ENCODE measurements around the gene GRP.
"Not testable (repeated sequence)": the region's sequence is repeated elsewhere in the genome, so short reads cannot be mapped to it uniquely, and the experiment has no call there.

The GRP gene

DNA sequence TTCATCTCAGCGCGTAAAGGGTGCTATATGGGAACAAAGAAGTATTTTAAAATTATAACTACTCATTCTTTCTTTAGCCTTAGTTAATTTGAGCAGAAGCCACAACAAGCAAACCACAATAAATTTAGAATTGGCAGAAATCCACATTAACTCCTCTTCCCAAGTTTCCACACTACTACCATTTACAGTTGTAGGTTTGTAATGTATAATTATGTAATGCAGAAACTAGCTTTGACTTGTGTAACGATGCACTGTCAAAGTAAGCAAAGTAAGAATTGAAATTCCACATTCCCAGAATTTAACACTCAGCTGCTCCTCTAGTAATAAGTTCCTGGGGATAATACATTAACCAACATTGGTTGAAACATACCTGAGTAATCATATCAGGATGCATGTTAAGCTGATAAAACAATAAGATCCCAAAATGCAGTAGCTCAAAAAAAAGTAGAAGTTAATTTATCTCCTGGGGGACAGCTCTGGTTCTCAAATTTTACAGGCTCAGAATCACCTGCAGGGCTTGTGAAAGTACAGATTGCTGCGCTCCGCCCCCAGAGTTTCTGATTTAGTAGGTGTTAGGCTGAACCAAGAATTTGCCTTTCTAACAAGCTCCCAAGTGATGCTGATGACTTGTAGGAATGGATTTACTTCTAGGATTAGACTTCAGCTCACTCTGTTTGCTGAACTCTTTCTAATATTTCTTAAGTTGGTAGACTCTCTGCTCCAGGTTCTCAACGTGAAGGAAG is 9.9 kb downstream of the GRP start:
- no peak for DNase-seq

DNA sequence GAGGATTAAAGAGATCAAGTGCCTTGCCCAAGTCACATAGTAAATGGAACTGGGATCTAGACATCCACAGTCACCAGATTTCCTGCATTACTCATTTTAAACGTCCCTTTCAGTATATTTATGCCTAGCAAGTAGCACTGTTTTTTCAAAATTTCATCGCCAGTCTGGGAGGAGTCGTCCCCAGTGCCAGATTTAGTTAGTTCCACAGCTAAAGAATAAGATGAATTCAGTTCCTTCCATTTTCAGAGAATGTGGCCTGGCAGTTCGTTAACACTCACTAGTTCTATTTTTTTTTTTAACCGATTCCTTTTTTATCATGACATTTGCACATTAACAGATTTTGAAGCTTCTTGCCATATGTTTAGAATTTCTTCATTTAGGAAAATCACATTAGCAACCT is 11.2 kb downstream of the GRP start:
- DNase-seq: no peak

- DNase-seq: no peak
Measured at GRCh38 chr18:59231877-59232276, 11.9 kb downstream of the GRP start.

GRCh38 chr18:59232309-59233016 is 12.5 kb downstream of the GRP start:
- DNase-seq: no peak

DNA sequence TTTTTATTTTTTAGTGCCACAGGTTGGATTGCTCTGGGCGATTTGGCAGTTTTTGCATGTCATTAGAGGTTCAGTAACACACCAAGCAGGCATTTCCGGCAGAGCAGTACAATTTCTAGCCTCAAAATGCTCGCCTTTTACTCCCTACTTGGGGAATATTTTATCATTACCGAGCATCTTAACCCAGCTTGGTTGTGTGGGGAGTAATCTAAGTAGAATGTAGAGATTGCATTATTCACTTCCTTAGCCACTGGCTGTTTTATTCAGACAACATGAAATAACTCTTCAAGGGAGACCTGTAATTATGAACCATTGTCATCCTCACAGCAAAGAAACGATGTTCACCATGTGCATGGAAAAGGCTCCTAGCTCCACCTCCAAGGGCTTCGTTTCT is 13.1 kb downstream of the GRP start:
- DNase-seq: no peak

DNA sequence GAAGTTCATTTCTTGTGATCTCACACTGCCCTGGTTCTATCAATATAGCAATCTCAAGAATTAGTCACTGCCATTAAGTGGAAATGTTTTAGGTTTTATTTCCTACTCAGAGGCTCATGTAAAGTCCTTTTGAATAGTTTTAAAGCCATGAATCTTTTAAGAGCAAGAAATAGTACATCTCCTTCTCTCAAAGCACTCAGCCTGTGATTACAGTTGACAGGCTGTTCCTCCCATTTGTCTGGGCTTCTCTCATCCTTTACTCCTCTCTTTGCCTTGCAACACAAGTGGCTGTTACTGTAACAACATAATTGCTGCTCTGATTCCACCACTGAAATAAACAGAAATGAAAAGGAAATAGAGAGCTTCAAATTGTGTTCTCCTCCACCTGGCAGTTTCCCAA is 18.4 kb downstream of the GRP start:
- no peak for DNase-seq

- DNase-seq: no peak
Measured at GRCh38 chr18:59239642-59240041, 19.7 kb downstream of the GRP start.

DNA sequence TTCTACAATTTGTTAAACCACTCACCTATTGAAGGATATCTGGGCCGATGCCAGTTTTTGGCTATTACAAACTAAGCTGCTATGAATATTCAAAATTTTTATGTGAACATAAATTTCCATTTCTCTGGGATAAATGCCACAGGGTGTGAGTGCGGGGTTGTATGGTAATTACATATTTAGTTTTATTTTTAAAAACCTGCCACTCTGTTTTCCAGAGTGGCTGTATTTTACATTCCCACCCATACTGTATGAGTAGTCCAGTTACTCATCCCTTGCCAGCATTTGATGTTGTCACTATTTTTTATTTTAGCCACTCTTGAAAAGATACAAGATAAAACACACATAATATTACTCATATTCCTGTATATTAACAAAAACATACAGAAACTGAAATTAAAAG is 22.9 kb downstream of the GRP start:
- no peak for DNase-seq

DNA sequence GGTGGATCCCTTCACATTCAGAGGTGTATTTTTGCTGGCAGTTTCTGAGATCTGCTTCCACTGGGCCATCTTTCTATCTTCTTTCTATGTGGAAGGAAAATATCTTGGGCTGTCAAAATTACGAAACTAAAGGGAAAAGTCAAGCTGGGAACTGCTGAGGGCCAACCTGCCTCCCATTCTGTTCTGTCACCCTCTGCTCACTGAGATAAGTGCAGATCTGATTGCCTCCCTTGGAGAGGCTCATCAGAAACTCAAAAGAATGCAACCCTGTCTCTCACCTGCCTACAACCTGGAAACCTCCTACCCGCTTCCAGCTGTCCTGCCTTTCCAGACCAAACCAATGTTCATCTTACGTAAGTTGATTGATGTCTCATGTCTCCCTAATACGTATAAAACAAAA is 26.8 kb downstream of the GRP start:
- no peak for DNase-seq

GRCh38 chr18:59249199-59249774 is 29.3 kb downstream of the GRP start:
- DNase-seq: no peak

GRCh38 chr18:59255491-59255890 is 35.5 kb downstream of the GRP start:
- not testable (repeated sequence) for DNase-seq

DNA sequence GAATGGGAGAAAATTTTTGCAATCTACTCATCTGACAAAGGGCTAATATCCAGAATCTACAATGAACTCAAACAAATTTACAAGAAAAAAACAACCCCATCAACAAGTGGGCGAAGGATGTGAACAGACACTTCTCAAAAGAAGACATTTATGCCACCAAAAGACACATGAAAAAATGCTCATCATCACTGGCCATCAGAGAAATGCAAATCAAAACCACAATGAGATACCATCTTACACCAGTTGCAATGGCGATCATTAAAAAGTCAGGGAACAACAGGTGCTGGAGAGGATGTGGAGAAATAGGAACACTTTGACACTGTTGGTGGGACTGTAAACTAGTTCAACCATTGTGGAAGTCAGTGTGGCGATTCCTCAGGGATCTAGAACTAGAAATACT is 41.9 kb downstream of the GRP start:
- DNase-seq: not testable (repeated sequence)

DNA sequence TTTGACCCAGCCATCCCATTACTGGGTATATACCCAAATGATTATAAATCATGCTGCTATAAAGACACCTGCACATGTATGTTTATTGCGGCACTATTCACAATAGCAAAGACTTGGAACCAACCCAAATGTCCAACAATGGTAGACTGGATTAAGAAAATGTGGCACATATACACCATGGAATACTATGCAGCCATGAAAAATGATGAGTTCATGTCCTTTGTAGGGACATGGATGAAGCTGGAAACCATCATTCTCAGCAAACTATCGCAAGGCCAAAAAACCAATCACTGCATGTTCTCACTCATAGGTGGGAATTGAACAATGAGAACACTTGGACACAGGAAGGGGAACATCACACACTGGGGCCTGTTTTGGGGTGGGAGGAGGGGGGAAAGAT is 42.3 kb downstream of the GRP start:
- not testable (repeated sequence) for DNase-seq

DNA sequence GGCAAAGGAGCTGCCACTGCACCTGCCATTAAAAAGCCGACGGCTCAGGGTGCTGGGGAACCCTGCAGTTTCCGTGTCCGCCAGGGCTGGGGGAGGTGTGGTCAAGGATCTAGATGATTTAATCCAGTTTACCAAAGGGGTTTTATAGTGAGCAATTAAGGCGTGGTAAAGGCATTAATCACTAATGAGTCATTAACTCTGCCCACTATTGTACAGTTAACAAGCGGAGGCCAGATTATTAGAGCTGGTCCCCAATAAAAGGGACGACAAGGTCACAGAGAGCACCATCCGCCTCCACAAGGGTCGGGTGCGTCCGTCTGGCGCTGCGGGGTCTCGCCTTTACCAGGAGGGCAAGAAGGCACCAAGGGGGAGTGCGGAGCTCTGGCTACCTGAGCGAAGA is 43.7 kb downstream of the GRP start:
- no peak for DNase-seq

- no peak for DNase-seq
Measured at GRCh38 chr18:59264121-59264571, 44.2 kb downstream of the GRP start.

GRCh38 chr18:59264651-59265245 is 44.8 kb downstream of the GRP start:
- DNase-seq: no peak

DNA sequence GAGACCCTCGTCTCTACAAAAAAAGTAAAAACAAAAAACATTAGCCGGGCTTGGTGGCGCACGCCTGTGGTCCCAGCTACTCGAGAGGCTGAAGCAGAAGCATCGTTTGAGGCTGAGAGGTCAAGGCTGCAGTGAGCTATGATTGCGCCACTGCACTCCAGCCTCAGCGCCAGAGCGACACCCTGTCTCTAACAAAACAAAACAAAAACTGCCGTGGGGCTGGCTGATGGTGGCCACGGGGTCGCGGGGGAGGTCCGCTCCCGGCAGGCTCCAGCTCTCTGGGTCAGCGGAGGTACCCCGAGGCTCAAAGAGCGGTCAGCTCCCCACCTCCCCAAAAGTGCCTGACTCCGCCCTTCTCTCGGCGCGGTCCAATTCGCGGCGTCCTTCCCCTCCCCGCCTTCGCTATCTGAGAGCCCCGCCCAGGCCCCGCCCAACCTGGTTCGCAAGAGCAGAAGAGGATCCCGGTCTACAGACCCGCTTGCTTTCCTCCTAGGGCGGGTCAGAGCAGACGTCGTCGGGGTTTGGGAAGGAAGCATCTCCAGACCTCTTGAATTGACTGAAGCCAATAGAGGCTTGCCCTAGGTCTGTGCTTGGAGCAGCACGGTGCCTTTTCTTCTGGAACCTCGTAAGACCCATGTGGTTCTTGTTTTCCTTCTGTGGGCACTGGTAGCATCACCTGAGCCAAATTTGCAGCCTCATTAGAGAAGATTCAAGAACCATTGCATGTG is 45.5 kb downstream of the GRP start:
- no peak for DNase-seq

- DNase-seq: no peak
Measured at GRCh38 chr18:59265974-59266369, 46.0 kb downstream of the GRP start.

DNA sequence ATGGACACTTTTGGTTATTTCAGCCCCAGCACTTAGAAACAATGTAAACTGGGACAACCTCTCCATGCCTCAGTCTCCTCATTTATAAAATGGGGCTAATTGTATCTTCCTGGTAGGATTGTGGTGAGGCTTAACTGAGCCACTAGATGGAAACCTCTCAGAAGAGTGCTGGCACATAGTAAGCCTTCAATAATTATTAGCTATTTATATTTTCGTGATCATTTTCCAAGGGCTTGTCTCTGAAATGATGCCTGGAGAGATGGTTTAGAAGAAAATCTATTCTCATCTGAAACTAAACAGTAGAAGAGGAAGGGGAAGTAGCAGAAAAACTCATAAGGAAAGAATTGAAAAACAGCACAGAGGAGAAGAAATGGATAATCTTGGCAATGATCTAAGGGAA is 46.5 kb downstream of the GRP start:
- DNase-seq: no peak

- no peak for DNase-seq
Measured at GRCh38 chr18:59266886-59267502, 47.0 kb downstream of the GRP start.

DNA sequence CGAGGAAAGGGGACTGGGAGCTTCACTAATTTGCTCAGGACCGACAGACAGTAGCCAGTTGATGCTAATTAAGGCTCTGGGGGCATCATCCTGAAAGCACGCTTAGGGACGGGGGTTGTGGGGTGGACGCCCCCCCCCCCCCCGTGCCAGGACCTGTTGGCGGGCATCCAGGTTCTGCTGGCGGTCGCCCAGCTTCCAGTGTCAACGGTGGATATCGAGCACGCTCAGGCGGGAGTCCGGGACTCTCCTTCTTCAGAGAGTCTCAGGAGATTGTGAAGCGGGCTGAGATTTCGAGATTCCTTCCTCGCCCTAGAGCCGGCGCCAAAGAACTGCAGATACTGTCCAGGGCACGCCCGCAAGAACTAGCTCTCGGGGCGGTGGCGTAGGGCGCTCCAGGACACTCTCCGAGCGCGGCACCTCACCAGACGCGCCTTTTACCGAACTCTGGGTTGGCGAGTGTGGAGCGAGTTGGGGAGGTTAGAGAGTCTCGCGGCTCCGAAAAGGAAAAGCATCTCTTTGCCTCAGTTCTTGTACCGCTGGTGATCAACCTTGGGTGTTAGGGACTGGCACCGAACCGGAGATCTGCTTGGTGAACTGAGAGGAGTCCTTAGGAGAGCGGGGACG is 47.7 kb downstream of the GRP start:
- no peak for DNase-seq

GRCh38 chr18:59268127-59268720 is 48.3 kb downstream of the GRP start:
- DNase-seq: no peak
